Ishikawa (cell line): ENCODE data around the gene TM2D1.

Source experiments
- RAD21 ChIP-seq: IDR thresholded peaks from 2 replicates; pipeline ENCODE4 v1.6.1; 2012; ENCODE audit warnings: low read depth
- REST ChIP-seq: IDR thresholded peaks from 2 replicates; pipeline ENCODE4 v1.6.1; 2012; ENCODE audit warnings: low read depth, mild to moderate bottlenecking
- USF1 ChIP-seq: IDR thresholded peaks from 2 replicates; pipeline ENCODE4 v1.6.1; 2012
- ZBTB7A ChIP-seq: IDR thresholded peaks from 2 replicates; pipeline ENCODE4 v1.6.1; 2012; ENCODE audit warnings: low read depth

GRCh38 chr1:61687901-61688300 lies 37.0 kb downstream of the TM2D1 start:
- no peak for TF ChIP-seq REST
- TF ChIP-seq USF1, result no peak
- no peak for TF ChIP-seq RAD21
- no peak for TF ChIP-seq ZBTB7A
